Fibroblast of mammary gland (primary cell): ENCODE measurements around the gene HSD17B14.
"Not testable (repeated sequence)": the region's sequence is repeated elsewhere in the genome, so short reads cannot be mapped to it uniquely, and the experiment has no call there.

Experiments
- DNase-seq: peaks from one replicate; pipeline ENCODE4 v3.0.0-alpha.2; 2010; ENCODE audit warnings: low read depth
- H3K4me3 ChIP-seq: 2 replicates; pipeline ENCODE4 v1.5.1; 2011; ENCODE audit warnings: low read depth, mild to moderate bottlenecking, low read length, moderate library complexity; ENCODE audit not compliant: control insufficient read depth
- CTCF ChIP-seq: conservative IDR thresholded peaks from 2 replicates; pipeline ENCODE4 v1.5.1; 2011; ENCODE audit warnings: low read depth, low read length, inconsistent platforms; ENCODE audit not compliant: control insufficient read depth, insufficient read depth

The HSD17B14 gene

DNA sequence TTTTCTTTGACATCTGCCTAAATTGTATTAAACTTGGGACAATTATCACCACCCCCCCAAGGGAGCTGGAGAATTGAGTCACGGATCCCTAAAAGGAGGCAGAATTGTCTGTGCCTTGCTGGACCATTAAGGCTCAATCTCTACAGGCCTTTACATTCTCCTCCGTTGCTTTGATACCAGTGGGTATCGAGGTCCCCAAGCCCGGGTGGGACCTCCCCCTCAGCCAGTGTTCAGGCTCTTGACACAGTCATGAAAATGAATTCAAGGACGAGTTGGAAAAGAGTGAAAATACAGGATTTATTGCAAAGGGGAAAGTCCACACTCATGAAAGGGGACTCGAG, 41.5 kb upstream of the HSD17B14 start:
- no peak for TF ChIP-seq CTCF
- no peak overlapping the region for H3K4me3 ChIP-seq
- no peak for DNase-seq

- DNase-seq = peak; percentile 48
- peak overlapping the region; percentile 91 for H3K4me3 ChIP-seq
Observed at GRCh38 chr19:48876043-48876981, 40.0 kb upstream of the HSD17B14 start.

DNA sequence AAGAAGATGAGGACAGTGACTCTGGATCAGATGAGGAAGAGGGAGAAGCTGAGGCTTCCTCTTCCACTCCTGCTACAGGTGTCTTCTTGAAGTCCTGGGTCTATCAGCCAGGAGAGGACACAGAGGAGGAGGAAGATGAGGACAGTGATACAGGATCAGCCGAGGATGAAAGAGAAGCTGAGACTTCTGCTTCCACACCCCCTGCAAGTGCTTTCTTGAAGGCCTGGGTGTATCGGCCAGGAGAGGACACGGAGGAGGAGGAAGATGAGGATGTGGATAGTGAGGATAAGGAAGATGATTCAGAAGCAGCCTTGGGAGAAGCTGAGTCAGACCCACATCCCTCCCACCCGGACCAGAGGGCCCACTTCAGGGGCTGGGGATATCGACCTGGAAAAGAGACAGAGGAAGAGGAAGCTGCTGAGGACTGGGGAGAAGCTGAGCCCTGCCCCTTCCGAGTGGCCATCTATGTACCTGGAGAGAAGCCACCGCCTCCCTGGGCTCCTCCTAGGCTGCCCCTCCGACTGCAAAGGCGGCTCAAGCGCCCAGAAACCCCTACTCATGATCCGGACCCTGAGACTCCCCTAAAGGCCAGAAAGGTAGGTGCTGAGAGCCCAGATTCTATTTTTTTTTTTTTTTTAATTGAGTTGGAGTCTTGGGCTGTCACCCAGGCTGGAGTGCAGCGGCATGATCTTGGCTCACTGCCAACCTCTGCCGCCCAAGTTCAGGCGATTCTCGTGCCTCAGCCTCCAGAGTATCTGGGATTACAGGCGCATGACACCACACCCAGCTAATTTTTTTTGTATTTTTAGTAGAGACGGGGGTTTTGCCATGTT, 38.2 kb upstream of the HSD17B14 start:
- peak overlapping the region; percentile 91 for H3K4me3 ChIP-seq

GRCh38 chr19:48873476-48874302, 37.4 kb upstream of the HSD17B14 start:
- H3K4me3 ChIP-seq = peak overlapping the region; percentile 91
- TF ChIP-seq CTCF = no peak
- no peak for DNase-seq

More for the DNA sequence above, 38.2 kb upstream of the HSD17B14 start:
- DNase-seq = peak; percentile 87
- TF ChIP-seq CTCF = no peak

DNA sequence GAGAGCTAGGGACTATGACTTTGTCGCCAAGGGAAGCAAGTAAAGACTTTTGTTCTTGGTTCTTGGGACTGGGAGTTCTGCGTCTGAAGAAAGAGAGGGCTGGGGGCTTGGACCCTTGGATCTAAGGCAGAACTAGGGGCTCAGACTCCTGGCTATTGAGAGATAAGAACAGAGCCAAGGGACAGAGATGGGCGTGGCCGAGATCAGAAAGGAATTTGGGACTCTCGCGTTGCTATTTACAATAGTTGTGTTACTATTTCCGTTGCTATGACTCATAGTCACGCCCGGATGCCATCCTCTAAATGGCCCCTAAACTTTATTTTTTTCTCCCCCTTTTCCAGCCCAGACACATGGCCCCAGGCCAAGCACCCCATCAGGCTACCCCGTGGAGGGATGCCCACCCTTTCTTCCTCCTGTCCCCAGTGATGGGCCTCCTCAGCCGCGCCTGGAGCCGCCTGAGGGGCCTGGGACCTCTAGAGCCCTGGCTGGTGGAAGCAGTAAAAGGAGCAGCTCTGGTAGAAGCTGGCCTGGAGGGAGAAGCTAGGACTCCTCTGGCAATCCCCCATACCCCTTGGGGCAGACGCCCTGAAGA, 36.7 kb upstream of the HSD17B14 start:
- DNase-seq = peak; percentile 94
- peak overlapping the region; percentile 91 for H3K4me3 ChIP-seq
- no peak for TF ChIP-seq CTCF

DNA sequence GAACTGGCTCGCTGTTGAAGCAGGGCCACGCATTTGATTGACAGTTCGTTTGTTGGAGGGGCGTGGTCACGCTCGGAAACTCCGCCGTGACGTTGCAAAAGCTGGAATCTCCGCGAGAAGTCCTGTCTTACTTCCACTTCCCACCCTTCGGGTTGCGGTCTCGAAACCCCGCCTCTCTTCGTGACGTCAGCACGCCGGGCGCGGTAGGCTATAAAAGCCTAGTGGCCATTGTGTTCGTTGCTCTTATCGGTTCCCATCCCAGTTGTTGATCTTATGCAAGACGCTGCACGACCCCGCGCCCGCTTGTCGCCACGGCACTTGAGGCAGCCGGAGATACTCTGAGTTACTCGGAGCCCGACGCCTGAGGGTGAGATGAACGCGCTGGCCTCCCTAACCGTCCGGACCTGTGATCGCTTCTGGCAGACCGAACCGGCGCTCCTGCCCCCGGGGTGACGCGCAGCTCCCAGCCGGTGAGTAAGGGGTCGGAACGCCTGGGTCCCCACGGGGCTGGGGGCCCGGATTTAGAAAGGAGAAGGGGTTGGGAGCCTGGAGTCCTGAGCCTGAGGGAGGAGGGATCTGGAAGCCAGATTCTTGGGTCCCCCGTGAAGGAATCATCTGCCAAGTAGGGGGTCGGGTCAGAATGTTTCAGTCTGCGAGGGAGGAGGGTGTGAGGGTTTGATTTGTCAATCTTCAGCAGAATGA, 36.0 kb upstream of the HSD17B14 start, which contains the start of gene PPP1R15A:
Gene PPP1R15A, plus strand, starts transcription at position 240 of the 702 bp plus-strand sequence. CDS start 813 bp downstream, outside the sequence.
- DNase-seq = peak; percentile 97
- H3K4me3 ChIP-seq = peak within 1 kb of the TSS; percentile 91
- no peak for TF ChIP-seq CTCF

DNA sequence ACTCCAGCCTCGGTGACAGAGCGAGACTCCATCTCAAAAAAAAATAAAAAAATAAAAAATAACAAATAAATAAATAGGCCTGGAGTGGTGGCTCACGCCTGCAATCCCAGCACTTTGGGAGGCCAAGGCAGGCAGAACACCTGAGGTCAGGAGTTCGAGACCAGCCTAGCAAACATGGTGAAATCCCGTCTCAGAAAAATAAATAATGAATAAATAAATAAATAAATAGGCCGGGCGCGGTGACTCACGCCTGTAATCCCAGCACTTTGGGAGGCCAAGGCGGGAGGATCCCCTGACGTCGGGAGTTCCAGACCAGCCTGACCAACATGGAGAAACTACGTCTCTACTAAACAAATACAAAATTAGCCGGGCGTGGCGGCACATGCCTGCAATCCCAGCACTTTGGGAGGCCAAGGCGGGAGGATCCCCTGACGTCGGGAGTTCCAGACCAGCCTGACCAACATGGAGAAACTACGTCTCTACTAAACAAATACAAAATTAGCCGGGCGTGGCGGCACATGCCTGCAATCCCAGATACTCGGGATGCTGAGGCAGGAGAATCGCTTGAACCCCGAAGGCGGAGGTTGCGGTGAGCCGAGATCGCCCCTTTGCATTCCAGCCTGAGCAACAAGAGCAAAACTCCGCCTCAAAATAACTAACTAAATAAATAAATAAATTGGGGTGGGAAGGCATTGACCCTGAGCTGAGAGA, 35.3 kb upstream of the HSD17B14 start:
- H3K4me3 ChIP-seq = peak overlapping the region; percentile 27
- not testable (repeated sequence) for DNase-seq
